Body of pancreas (tissue), 4 donors: ENCODE measurements around the gene SERPINI1. TPM values are rescaled to one million over a fixed set of nuclear protein-coding genes. Genes with fewer than 3 reads are reported as not detected.

Experiments
- ATAC-seq: fragments of 150-250 bp; one replicate; pipeline ENCODE4 v1.9.1; 2016
- DNase-seq, 4 donors: peaks; one replicate each; pipeline ENCODE4 v3.0.0-alpha.2; 2019
- H3K27ac ChIP-seq, 4 donors: fragments of 200-600 bp; sonication (generic); 1 replicate in 3 of 4; 2 replicates in 1 of 4; pipeline versions ENCODE4 v1.5.1 to v1.6.1; 2016 to 2019; ENCODE audit warnings: mild to moderate bottlenecking in 1 of 4, mixed read lengths in 1 of 4, moderate library complexity in 1 of 4
- H3K27me3 ChIP-seq, 2 donors: fragments of 200-600 bp; sonication (generic); one replicate each; pipeline ENCODE4 v1.6.0; 2016; ENCODE audit warnings: mild to moderate bottlenecking in 1 of 2
- H3K36me3 ChIP-seq, 2 donors: fragments of 200-600 bp; sonication (generic); replicated peaks in 1 of 2; 2 replicates each; pipeline ENCODE4 v1.5.1; 2016; ENCODE audit warnings: low read depth in 2 of 2; ENCODE audit not compliant: insufficient read depth in 1 of 2
- H3K4me1 ChIP-seq: fragments of 200-600 bp; sonication (generic); one replicate; pipeline ENCODE4 v1.6.0; 2016
- H3K4me3 ChIP-seq, 2 donors: fragments of 200-600 bp; sonication (generic); 1 replicate in 1 of 2; 2 replicates in 1 of 2; pipeline ENCODE4 v1.5.1; 2016 to 2019
- H3K9me3 ChIP-seq, 3 donors: fragments of 200-600 bp; sonication (generic); 1 replicate in 2 of 3; 2 replicates in 1 of 3; pipeline ENCODE4 v1.5.1; 2016
- POLR2A ChIP-seq, 3 donors: fragments of 450-650 bp; IDR thresholded peaks; one replicate each; pipeline ENCODE4 v1.6.1; 2016; ENCODE audit warnings: antibody characterized with exemption in 3 of 3, mild to moderate bottlenecking in 2 of 3
- WGBS, 2 donors: methylation state at CpG; one replicate each; pipeline ENCODE4 v1.1.5; 2017; 5-methylcytosine and 5-hydroxymethylcytosine counted together
- intact Hi-C: fragments of 100-400 bp; cut with DNase I; formaldehyde crosslinking; loops from one replicate; pipeline ENCODE4 v1.15.1; 2023
- total RNA-seq, 2 donors: library from RNA; depleted of rRNA; stranded (reverse); fragments of >200 nt; gene quantifications; one replicate each; pipeline ENCODE4 v1.1.0, GENCODE V29; 2016
- TF ChIP-seq, protein P1 (sequence below), 7 experiments: fragments of 450-650 bp in 4 of 7; fragments of 200-600 bp in 3 of 7; sonication (generic) in 3 of 7; IDR thresholded peaks; one replicate each; pipeline ENCODE4 v1.5.1; 2016 to 2019; ENCODE audit warnings: antibody characterized with exemption in 7 of 7

The SERPINI1 gene
- total RNA-seq, 2 donors from 2014 or later = 10.2 to 20.0 TPM

DNA sequence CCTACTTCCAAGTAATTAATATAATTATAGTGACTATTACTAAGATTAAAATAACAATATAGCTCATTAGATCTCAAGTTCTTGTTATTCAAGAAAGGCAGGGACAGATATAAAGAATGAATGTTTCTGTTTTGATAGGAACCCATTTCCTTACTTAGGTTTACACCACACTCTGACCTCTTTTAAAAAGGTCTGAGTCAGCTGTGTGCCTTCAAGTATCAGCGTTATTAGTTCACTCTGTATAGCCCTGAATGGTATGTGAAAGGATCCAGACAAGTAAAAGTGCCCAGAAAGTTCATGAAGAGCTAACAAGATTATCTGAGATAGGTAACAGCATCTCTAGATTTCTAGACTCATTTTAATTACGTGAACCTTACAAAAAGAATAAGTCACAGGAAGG is 29.7 kb upstream of the SERPINI1 start:
- 82 to 85% methylated on average over 2 of the region's 2 CpGs for WGBS, 2 donors
- Histone ChIP-seq H3K27me3 (no peaks in the 10 kb centered on the region), H3K4me1 (peaks cover 3% of the 10 kb centered on the region), H3K4me3 (no peak overlapping the region), H3K36me3 (no peaks in the 10 kb centered on the region), H3K9me3 (no peaks in the 10 kb centered on the region), H3K27ac (no peak overlapping the region)
- ATAC-seq (no peak), DNase-seq (no peak)
- intact Hi-C loops = no loop called here
- no peak for TF ChIP-seq POLR2A (IDR thresholded peaks at IDR 0.05)
- TF ChIP-seq, protein P1, sequence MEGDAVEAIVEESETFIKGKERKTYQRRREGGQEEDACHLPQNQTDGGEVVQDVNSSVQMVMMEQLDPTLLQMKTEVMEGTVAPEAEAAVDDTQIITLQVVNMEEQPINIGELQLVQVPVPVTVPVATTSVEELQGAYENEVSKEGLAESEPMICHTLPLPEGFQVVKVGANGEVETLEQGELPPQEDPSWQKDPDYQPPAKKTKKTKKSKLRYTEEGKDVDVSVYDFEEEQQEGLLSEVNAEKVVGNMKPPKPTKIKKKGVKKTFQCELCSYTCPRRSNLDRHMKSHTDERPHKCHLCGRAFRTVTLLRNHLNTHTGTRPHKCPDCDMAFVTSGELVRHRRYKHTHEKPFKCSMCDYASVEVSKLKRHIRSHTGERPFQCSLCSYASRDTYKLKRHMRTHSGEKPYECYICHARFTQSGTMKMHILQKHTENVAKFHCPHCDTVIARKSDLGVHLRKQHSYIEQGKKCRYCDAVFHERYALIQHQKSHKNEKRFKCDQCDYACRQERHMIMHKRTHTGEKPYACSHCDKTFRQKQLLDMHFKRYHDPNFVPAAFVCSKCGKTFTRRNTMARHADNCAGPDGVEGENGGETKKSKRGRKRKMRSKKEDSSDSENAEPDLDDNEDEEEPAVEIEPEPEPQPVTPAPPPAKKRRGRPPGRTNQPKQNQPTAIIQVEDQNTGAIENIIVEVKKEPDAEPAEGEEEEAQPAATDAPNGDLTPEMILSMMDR (IDR thresholded peaks at IDR 0.05) = no peak

DNA sequence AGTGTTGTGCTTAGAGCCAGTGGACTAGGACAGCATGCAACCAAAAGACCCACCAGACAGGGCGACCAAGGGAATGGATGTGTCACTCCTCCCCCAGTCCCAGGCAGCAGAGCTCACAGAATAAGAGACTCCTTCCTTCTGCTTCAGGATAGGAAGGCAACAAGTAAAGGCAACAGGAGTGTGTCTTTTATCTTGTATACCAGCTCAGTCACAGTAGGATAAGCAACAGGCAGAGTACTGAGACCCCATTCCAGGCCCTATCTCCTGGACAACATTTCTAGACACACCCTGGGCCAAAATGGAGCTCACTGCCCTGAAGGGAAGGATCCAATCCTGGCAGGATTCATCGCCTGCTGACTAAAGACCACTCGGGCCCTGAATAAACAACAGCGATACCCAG is 25.8 kb upstream of the SERPINI1 start:
- H3K27ac ChIP-seq = no peak overlapping the region
- DNase-seq (no peak), ATAC-seq (no peak)
- no peaks in the 10 kb centered on the region for H3K9me3 ChIP-seq
- H3K27me3 ChIP-seq = no peaks in the 10 kb centered on the region
- H3K36me3 ChIP-seq = no peaks in the 10 kb centered on the region
- intact Hi-C loops = no loop called here
- no peak for TF ChIP-seq POLR2A (IDR thresholded peaks at IDR 0.05)
- TF ChIP-seq, protein P1 (IDR thresholded peaks at IDR 0.05) = no peak
- peaks cover 7% of the 10 kb centered on the region for H3K4me1 ChIP-seq
- H3K4me3 ChIP-seq = no peak overlapping the region
- 75 to 100% methylated on average over 3 to 4 of the region's 4 CpGs for WGBS, 2 donors

DNA sequence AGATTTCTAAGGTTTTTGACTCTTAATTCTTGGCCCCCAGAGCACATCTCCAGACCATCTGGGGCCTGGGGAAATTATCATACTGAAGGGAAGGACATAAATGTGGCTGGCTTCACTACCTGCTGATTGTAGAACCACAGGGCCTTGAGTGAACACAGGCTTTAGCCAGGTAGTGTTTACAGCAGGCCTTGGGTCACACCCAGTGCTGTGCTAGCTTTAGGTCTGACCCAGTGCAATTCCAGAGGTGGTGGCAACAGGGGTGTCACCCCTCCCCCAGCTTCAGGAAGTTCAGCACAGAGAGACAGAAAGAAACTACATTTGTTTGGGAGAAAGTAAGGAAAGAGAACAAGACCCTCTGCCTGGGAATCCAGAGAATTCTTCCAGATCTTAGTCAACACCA is 25.0 kb upstream of the SERPINI1 start:
- H3K4me3 ChIP-seq = no peak overlapping the region
- DNase-seq = no peak
- peaks cover 4% of the 10 kb centered on the region for H3K4me1 ChIP-seq
- intact Hi-C loops = no loop called here
- no peak for ATAC-seq
- H3K27me3 ChIP-seq = no peaks in the 10 kb centered on the region
- TF ChIP-seq, protein P1 (IDR thresholded peaks at IDR 0.05) = no peak
- TF ChIP-seq POLR2A (IDR thresholded peaks at IDR 0.05) = no peak
- H3K36me3 ChIP-seq = no peaks in the 10 kb centered on the region
- H3K9me3 ChIP-seq = no peaks in the 10 kb centered on the region
- no peak overlapping the region for H3K27ac ChIP-seq

DNA sequence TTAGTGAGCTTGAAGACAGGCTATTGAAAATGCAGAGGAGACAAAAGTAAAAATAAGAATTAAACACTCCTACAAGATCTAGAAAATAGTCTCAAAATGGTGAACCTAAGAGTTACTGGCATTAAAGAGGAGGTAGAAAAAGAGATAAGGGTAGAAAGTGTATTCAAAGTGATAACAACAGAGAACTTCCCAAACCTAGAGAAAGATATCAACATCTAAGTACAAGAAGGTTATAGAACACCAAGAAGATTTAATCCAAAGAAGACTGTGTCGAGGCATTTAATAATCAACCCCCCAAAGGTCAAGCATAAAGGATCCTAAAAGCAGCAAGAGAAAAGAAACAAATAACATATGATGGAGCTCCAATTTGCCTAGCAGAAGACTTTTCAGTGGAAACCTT is 24.1 kb upstream of the SERPINI1 start:
- ATAC-seq = no peak
- peaks cover 4% of the 10 kb centered on the region for H3K4me1 ChIP-seq
- intact Hi-C loops = no loop called here
- no peak overlapping the region for H3K27ac ChIP-seq
- no peak for TF ChIP-seq POLR2A (IDR thresholded peaks at IDR 0.05)
- TF ChIP-seq, protein P1 (IDR thresholded peaks at IDR 0.05) = no peak
- WGBS, 2 donors = 100% methylated on average over 1 of the region's 1 CpG
- no peak overlapping the region for H3K4me3 ChIP-seq
- H3K36me3 ChIP-seq = no peaks in the 10 kb centered on the region
- DNase-seq = no peak
- H3K9me3 ChIP-seq = no peaks in the 10 kb centered on the region
- H3K27me3 ChIP-seq = no peaks in the 10 kb centered on the region

DNA sequence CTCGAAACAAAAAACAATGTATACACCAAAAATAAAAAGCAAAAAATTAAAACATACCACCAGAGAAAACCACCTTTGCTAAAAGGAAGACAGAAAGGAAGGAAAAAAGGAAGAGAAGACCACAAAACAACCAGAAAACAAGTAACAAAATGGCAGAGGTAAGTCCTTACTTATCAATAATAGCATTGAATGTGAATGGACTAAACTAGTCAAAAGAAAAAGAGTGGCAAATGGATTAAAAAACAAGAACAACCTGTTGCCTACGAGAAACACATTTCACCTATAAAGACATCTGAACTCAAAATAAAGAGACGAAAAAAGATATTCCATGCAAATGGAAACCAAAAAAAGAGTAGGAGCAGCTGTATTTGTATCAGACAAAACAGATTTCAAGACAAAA is 23.1 kb upstream of the SERPINI1 start:
- Histone ChIP-seq H3K27ac (no peak overlapping the region), H3K27me3 (no peaks in the 10 kb centered on the region), H3K36me3 (no peaks in the 10 kb centered on the region), H3K4me3 (no peak overlapping the region), H3K4me1 (peaks cover 4% of the 10 kb centered on the region), H3K9me3 (no peaks in the 10 kb centered on the region)
- intact Hi-C loops = no loop called here
- TF ChIP-seq, protein P1 (IDR thresholded peaks at IDR 0.05) = no peak
- TF ChIP-seq POLR2A (IDR thresholded peaks at IDR 0.05) = no peak
- DNase-seq (no peak), ATAC-seq (no peak)
- WGBS, 2 donors = 84 to 85% methylated on average over 3 of the region's 3 CpGs
